Keratinocyte (primary cell): ENCODE measurements around the gene GATA2. TPM values are rescaled to one million over a fixed set of nuclear protein-coding genes. Genes with fewer than 3 reads are reported as not detected.

Experiments
- DNase-seq: peaks from one replicate; pipeline ENCODE4 v3.0.0-alpha.2; 2011; ENCODE audit warnings: low read depth, missing footprints, low spot score
- FAIRE-seq: peaks from 2 replicates; lab custom pipeline; 2011; peaks lifted over from hg19 to GRCh38; lab: Jason Lieb, UNC
- H2AFZ ChIP-seq: 2 replicates; pipeline ENCODE4 v1.6.0; 2012; ENCODE audit warnings: low read length, control low read depth, inconsistent platforms; ENCODE audit not compliant: control insufficient read depth
- H3K27ac ChIP-seq: 2 replicates; pipeline ENCODE4 v1.5.1; 2011; ENCODE audit warnings: low read length; ENCODE audit not compliant: control insufficient read depth, insufficient read depth
- H3K27me3 ChIP-seq: 3 replicates; pipeline ENCODE4 v1.6.0; 2011; ENCODE audit warnings: low read length; ENCODE audit not compliant: control insufficient read depth, insufficient read depth; ENCODE audit errors: extremely low read depth
- H3K36me3 ChIP-seq, 2 experiments: 2 replicates in 1 of 2; 3 replicates in 1 of 2; pipeline ENCODE4 v1.5.1; 2011; ENCODE audit warnings: low read length in 2 of 2, mild to moderate bottlenecking in 1 of 2; ENCODE audit not compliant: control insufficient read depth in 2 of 2, insufficient read depth in 2 of 2; ENCODE audit errors: extremely low read depth in 1 of 2
- H3K4me1 ChIP-seq: 3 replicates; pipeline ENCODE4 v1.5.1; 2011; ENCODE audit warnings: low read length; ENCODE audit not compliant: control insufficient read depth, insufficient read depth; ENCODE audit errors: extremely low read depth
- H3K4me2 ChIP-seq: 3 replicates; pipeline ENCODE4 v1.6.0; 2011; ENCODE audit warnings: low read depth, low read length; ENCODE audit not compliant: control insufficient read depth, insufficient read depth; ENCODE audit errors: extremely low read depth
- H3K4me3 ChIP-seq, 3 experiments: fragments of 200-600 bp in 1 of 3; sonication (generic) in 1 of 3; 2 replicates in 2 of 3; 3 replicates in 1 of 3; pipeline ENCODE4 v1.5.1; 2011 to 2016; ENCODE audit warnings: low read length in 3 of 3, mild to moderate bottlenecking in 3 of 3, control low read depth in 2 of 3, inconsistent platforms in 1 of 3, low read depth in 1 of 3, mixed read lengths in 1 of 3, mixed run types in 1 of 3, moderate library complexity in 1 of 3; ENCODE audit not compliant: control insufficient read depth in 2 of 3, insufficient read depth in 2 of 3; ENCODE audit errors: extremely low read depth in 1 of 3
- H3K79me2 ChIP-seq: 2 replicates; pipeline ENCODE4 v1.6.0; 2012; ENCODE audit warnings: low read length; ENCODE audit not compliant: control insufficient read depth, insufficient read depth
- H3K9ac ChIP-seq: 3 replicates; pipeline ENCODE4 v1.6.0; 2011; ENCODE audit warnings: low read length; ENCODE audit not compliant: control insufficient read depth, insufficient read depth; ENCODE audit errors: extremely low read depth
- H3K9me1 ChIP-seq: 3 replicates; pipeline ENCODE4 v1.6.0; 2011; ENCODE audit warnings: low read length; ENCODE audit not compliant: control insufficient read depth, insufficient read depth; ENCODE audit errors: extremely low read depth
- H3K9me3 ChIP-seq: 2 replicates; pipeline ENCODE4 v1.5.1; 2012; ENCODE audit warnings: low read depth, low read length; ENCODE audit not compliant: control insufficient read depth
- H4K20me1 ChIP-seq: 3 replicates; pipeline ENCODE4 v1.6.0; 2011; ENCODE audit warnings: low read length; ENCODE audit not compliant: control insufficient read depth, insufficient read depth; ENCODE audit errors: extremely low read depth
- CTCF ChIP-seq, 3 experiments: IDR thresholded peaks in 1 of 3; conservative IDR thresholded peaks in 1 of 3; optimal IDR thresholded peaks in 1 of 3; 2 replicates in 2 of 3; 3 replicates in 1 of 3; pipeline versions ENCODE3 to v1.5.1; 2011; ENCODE audit warnings: low read length in 3 of 3, mild to moderate bottlenecking in 3 of 3, moderate library complexity in 2 of 3, control low read depth in 1 of 3, inconsistent platforms in 1 of 3; ENCODE audit not compliant: insufficient read depth in 2 of 3; ENCODE audit errors: extremely low read depth in 1 of 3
- EZH2 ChIP-seq: IDR thresholded peaks from one replicate; pipeline ENCODE4 v1.6.1; 2012; ENCODE audit warnings: inconsistent platforms, mild to moderate bottlenecking, low read length, moderate library complexity
- dilution Hi-C: fragments of 300-500 bp; cut with MboI; formaldehyde crosslinking; loops from one replicate; pipeline ENCODE4 v1.7.0; 2020; ENCODE audit warnings: low sequenced_read_pairs; ENCODE audit not compliant: extremely low pct_ligation_motif_present
- polyA plus RNA-seq, 5 experiments: library from polyadenylated mRNA; depleted of rRNA in 3 of 5; stranded (reverse) in 3 of 5; stranded (forward) in 1 of 5; unstranded in 1 of 5; fragments of >200 nt; gene quantifications; 1 replicate in 1 of 5; 2 replicates in 3 of 5; 3 replicates in 1 of 5; pipeline versions ENCODE4 v1.2.1 to v1.2.3, GENCODE V29; 2011 to 2012; ENCODE audit warnings: missing spikeins in 2 of 5, low read depth in 1 of 5, low replicate concordance in 1 of 5

GATA2 gene
- polyA plus RNA-seq, 1 donor (not counting 4 experiments of a cell fraction or from before 2014, with no cell fraction given) = not detected

DNA sequence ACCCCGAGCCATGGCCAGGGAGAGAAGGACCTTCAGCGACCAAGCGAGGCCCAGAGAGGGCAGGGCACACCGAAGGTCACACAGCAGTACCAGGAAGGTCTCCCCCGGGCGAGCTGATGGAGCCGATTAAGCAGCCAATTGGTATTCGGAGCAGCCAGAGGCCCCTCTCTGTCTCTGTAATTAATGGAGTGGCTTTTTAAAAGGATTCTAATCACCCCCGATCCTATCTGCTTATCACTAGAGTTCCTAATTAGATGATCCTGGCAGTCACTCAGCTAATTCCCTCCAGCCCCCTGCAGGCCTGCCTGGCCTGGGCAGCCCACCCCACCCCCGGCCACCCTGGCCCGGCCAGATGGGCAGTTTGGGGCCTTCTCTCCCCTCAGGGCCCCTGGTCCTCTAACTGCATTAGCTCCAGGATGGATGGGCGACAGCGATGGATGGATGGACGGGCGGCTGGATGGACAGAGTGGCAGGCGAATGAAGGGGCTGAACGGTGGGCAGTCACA is 24.7 kb downstream of the GATA2 start:
- dilution Hi-C loops = no loop called here

DNA sequence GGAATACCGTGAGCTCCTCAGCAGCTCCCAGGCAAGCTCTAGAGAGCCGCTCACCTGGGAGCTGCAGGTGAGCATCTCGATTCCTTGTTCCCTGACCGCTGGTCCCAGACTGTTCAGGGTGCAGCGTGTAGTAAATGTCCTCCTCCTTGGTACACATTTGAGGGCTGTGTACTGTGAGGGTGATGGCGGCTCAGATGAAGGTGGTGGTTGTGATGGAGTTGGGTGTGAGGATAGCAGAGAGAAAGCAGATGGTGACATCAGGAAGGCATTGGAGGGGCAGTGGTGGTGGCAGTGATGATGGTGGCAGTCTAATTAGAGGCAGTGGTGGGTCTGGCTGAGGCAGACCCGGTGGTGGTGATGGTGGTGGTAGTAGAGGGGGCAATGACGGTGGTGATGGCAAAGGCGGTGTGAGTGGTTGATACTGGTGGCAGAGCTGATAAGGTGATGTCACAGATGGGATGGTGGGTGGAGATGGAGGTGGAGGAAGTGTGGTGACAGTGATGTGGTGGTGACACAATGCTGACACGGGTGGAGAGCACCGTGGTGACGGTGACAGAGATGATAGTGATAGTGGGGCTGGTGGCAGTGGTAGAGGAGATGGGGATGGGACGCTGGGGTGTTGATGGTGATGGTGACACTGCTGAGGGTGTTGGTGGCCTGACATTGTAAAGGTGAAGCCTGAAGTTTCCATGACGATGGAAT is 26.0 kb downstream of the GATA2 start, which contains the start of gene DNAJB8:
TSS of gene DNAJB8 (minus strand) at position 51 of the 702 bp plus-strand sequence. CDS start 3,645 bp downstream, outside the sequence.
- Histone ChIP-seq H3K27ac (no peak within 1 kb of the TSS), H3K79me2 (no peaks in the 10 kb centered on the region), H3K27me3 (peaks cover 28% of the 10 kb centered on the region), H3K9me3 (no peaks in the 10 kb centered on the region), H3K4me3 (no peak within 1 kb of the TSS), H3K9me1 (no peaks in the 10 kb centered on the region), H3K4me2 (no peak within 1 kb of the TSS), H2AFZ (no peak within 1 kb of the TSS), H3K9ac (no peak within 1 kb of the TSS), H3K36me3 (no peaks in the 10 kb centered on the region), H4K20me1 (no peaks in the 10 kb centered on the region), H3K4me1 (no peaks in the 10 kb centered on the region)
- FAIRE-seq = no peak
- TF ChIP-seq CTCF (optimal IDR thresholded peaks at IDR 0.05 in 1 of 3, IDR thresholded peaks at IDR 0.05 in 1 of 3, conservative IDR thresholded peaks at IDR 0.05 in 1 of 3; ENCODE audit: extremely low read depth in 1 of 3, insufficient read depth in 2 of 3, low read length in 3 of 3) (no peak), EZH2 (no peak)
- DNase-seq = no peak
- dilution Hi-C loops = no loop called here

More for the DNA sequence above, 24.7 kb downstream of the GATA2 start:
- no peak overlapping the region for H3K4me3 ChIP-seq
- TF ChIP-seq EZH2 = no peak
- TF ChIP-seq CTCF (optimal IDR thresholded peaks at IDR 0.05 in 1 of 3, IDR thresholded peaks at IDR 0.05 in 1 of 3, conservative IDR thresholded peaks at IDR 0.05 in 1 of 3; ENCODE audit: extremely low read depth in 1 of 3, insufficient read depth in 2 of 3, low read length in 3 of 3) = no peak
- H3K9ac ChIP-seq = no peak overlapping the region
- no peak overlapping the region for H3K4me2 ChIP-seq
- H3K4me1 ChIP-seq = no peaks in the 10 kb centered on the region
- H3K27ac ChIP-seq = no peak overlapping the region
- no peaks in the 10 kb centered on the region for H3K9me3 ChIP-seq
- H3K27me3 ChIP-seq = peaks cover 37% of the 10 kb centered on the region
- FAIRE-seq (no peak), DNase-seq (no peak)
- no peaks in the 10 kb centered on the region for H3K9me1 ChIP-seq
- H3K36me3 ChIP-seq = no peaks in the 10 kb centered on the region
- H2AFZ ChIP-seq = no peak overlapping the region
- H3K79me2 ChIP-seq = no peaks in the 10 kb centered on the region
- no peaks in the 10 kb centered on the region for H4K20me1 ChIP-seq
